Dermis blood vessel endothelial cell (primary cell): ENCODE results near the gene CLDN7. TPM values are rescaled to one million over a fixed set of nuclear protein-coding genes. Genes with fewer than 3 reads are reported as not detected.
"Not testable (repeated sequence)": the region's sequence is repeated elsewhere in the genome, so short reads cannot be mapped to it uniquely, and the experiment has no call there.

Experiments
- DNase-seq: peaks from one replicate; pipeline ENCODE4 v3.0.0; 2010
- total RNA-seq: library from RNA; depleted of rRNA; stranded (reverse); fragments of >200 nt; gene quantifications from 2 replicates; pipeline ENCODE4 v1.2.3, GENCODE V29; 2014

The CLDN7 gene
- total RNA-seq, 1 donor from 2014 or later: 2.4 TPM

DNA sequence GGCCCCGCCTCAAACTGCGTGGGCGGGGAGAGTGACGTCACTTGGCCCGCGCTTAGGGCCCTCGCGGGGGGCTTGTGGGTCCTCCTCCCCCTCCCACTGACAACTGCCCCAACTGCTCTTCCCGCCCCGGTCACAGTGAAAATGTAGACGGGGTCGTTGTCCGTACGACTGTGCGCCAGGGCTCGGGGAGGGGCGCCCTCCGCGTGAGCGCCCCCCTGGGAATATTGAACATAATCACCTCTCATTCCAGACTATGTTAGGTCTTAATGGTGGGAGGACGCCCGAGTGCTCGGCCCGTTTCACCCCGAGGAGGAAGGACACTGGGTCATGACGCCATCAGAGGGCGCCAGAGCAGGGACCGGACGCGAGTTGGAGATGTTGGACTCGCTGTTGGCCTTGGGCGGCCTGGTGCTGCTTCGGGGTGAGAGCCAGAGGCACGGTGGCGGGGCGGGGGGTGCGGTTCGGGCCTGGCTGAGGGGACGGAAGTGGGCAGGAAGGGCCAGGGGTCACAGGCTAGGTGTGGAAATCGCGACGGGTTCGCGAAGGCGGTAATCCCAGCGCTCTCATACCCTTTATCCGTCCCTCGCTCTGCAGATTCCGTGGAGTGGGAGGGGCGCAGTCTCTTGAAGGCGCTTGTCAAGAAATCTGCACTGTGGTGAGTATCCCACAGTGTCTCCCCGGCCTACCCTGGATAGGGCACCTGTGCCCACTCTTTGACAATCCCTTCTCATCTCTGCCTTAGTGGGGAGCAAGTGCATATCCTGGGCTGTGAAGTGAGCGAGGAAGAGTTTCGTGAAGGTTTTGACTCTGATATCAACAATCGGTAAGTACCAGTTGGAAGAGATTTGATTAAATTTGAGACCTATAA, 9.9 kb downstream of the CLDN7 start, which contains the start of gene ELP5:
Gene ELP5, plus strand, starts transcription at position 40 of the 868 bp plus-strand sequence. Its CDS starts 336 bp downstream, at position 376.
- peak; percentile 97 for DNase-seq

DNA sequence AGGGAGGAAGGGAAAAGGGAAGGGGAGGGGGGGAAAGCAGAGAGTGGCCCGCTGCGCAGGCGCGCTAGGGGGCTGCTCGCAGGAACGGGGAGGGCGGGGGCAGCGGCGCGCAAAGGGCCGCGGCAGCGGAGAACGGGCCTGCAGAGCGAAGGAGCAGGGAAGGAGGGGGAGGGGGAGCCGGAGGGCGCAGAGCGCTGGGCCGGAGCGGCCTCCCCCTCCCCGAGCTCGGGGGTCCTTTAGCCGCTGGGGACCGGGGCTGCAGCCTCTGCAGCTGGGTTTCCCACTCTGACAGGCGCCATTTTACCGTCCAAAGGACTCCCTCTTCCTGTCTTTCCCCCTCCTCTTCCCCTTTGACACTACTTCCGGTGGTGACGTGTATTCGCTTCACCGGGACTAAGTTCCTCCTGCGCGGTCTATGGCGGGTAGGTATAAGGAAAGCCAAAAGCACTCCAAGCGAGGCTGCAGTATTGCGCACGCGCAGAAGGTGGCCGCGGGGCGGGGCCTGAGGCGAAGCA, 10.6 kb downstream of the CLDN7 start, which contains the start of gene CTDNEP1:
Gene CTDNEP1, minus strand, starts transcription at position 74 of the 515 bp plus-strand sequence. CDS start 438 bp downstream, outside the sequence.
- DNase-seq: peak; percentile 100

DNA sequence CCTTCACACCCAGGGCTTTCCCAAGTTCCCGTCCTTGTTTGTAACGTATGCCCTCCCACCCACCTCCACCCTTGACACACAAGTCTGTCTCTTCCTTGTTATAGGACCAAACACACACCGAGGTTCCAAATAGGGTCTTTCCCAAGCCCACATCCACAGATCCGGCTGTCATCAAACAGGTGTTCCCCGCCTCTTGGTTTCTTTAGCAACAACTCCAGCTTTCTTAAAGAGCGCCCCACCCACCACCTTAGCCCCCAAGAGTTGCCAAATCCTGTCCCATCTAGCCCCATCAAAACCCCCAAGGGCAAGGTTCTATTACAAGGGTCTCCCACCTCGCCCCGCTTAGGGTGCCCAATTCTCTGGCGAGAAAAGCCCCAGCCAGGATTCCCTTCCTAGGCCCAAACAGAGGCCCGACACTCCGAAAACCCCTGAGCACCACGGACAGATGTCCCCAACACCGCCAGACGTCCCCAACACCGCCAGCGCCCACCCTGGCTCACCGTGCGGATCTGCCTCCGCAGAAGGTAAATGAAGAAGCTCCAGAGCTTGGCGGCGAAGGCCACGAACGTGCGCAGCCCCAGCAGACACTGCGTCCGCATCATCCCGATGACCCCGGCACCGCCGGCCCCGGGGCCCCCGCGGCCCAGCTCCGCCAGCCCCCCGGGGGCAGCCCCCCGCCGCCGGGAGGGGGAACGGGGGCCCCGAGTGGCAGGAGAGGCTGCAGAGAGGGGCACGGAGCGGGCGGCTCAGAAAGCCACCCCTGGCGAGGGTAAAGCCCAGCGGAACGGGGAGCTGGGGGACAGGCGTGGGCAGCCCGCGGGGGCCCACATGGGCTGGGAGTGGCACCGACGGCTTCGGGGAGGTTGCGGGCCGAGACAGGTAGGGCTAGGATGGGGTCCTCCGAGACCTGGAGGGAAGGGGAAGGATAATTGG, 11.3 kb downstream of the CLDN7 start:
- peak; percentile 60 for DNase-seq

DNA sequence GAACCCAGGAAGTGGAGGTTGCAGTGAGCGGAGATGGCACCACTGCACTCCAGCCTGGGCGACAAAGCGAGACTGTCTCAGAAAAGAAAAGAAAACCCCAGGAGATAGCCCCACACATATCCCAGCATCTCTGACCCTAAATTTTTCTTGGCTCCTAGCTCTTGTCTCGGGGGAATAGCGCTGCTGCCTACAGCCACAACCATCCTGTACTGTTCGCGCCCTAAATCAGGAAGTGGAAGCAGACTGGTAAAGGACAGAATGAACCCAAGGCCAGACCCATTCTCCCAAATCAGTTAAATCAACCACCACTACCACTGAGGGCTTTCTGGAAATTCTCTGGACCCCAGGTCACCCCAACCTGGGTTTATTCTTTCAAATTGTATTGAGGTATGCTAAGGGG, 12.4 kb downstream of the CLDN7 start:
- DNase-seq: no peak

DNA sequence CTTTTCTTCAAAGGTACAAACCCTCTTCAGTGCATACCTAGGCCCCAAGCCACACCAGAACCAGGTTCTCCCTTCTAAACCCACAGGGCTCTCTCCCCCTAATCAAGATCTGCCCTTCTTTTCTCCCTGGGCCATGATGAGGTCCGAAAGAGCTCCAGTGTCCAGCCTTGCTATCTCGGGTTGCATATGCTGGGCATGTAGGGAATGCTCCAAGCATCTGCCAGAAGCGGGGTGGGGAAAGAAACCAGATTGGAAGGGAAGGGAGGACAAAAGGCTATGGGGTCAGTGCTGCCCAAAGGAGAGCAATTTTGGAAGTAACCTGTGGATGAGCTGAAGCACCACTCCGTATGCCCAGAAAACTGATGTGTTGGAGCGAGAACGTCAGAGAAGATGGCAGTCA, 13.1 kb downstream of the CLDN7 start:
- DNase-seq: no peak

DNA sequence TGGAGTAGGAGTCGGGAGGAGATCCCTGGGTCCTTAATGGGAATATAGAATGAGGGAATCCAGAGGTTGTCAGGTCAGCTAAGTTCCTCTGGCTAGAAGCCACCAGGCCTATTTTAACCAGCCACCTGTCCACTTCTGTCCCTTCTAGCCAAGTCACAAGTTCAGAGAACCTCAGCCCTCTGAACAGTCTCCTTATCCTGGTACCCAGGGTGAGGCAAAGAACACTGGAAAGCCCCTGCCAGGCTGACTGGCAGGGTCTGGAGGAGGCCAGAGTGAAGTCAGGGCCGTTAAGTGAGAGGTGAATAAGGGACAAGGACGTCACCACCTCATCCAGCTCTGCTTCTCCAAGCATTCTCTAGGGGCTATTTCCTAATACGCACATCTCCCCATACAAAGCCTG, 13.5 kb downstream of the CLDN7 start:
- DNase-seq: no peak

DNA sequence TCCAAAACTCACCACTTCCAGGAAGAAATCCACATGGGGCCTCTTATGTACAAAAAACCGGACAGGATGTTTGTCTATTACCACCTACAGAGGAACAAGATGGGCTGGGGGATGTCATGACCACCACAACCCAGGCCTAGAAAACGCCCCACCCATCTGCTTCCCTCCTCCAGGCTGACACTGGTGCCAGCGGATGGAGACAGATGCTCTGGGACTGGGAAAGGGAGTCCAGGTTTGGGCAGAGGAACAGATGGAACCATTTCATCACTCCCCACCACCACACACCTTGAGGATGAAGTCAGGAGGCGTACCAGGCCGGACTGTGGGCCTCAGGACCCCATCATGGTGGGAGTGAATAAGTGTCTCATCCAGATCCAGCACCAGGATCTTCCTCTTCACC, 15.5 kb downstream of the CLDN7 start:
- DNase-seq: no peak

DNA sequence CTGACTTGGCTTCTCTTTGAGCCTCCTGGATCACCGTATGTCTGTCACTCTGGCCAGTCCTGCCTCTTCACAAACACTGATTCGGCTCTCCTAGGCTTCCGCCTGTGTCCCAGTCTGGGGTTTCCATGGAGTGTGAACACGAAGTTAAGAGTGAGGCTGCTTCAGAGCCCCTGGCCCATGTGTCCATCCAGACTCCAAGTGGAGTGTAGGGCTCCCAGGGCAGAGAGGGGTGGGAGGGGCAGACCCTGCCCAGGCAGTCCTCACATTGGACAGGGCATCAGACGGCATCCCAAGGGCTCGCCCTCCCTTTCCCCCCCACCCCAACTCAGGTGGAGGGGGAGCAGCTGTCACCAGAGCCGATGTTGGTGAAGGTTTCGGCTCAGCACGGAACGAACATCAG, 18.4 kb downstream of the CLDN7 start:
- DNase-seq: not testable (repeated sequence)

DNA sequence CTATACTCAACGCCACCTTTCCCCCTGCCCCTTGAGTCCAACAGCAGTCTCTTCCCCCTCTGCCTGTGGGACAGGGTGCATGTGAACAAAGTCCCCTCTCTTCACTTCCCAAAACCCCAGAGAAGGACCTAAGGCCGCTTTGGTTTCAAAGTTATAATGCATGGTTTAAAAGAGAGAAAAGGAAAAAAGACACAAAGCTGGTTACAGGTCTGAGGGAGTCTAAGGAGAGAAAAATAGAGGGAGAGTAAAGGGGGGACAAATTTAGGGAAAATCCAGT, 18.9 kb downstream of the CLDN7 start:
- no peak for DNase-seq

DNA sequence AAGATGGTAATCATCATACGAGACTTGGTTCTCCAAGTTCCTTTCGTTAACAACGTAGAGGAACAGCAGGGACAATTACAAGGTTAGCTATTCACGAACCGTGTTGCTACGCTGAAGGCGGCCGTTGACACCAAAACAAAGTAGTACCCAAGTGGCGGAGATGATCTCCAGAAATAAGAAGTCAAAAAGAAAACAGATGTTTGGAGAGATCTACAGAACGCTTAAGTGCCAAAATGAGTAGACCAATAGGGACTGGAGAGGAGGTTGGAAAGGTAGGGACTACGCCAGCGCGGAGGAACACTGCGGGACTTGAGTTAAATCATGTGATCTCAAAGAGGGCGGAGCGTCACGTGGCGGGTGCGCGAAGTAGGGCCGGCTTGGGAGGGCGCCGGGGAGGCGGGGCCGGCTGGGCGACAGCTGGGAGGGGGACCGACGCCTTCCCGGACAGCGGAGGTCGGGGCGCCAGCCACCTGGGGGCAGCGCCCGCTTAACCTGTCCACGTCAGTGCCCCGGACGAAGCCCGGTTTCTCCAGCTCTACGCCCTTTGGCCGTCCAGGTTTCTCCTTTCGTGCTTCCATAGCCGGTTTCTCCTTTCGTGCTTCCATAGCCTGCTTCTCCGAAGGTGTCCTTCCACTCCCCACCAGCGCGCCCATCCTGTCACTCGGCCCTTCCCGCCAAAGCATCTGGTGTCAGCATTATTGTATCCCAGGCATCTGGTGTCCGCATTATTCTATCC, 19.4 kb downstream of the CLDN7 start:
- peak; percentile 98 for DNase-seq

DNA sequence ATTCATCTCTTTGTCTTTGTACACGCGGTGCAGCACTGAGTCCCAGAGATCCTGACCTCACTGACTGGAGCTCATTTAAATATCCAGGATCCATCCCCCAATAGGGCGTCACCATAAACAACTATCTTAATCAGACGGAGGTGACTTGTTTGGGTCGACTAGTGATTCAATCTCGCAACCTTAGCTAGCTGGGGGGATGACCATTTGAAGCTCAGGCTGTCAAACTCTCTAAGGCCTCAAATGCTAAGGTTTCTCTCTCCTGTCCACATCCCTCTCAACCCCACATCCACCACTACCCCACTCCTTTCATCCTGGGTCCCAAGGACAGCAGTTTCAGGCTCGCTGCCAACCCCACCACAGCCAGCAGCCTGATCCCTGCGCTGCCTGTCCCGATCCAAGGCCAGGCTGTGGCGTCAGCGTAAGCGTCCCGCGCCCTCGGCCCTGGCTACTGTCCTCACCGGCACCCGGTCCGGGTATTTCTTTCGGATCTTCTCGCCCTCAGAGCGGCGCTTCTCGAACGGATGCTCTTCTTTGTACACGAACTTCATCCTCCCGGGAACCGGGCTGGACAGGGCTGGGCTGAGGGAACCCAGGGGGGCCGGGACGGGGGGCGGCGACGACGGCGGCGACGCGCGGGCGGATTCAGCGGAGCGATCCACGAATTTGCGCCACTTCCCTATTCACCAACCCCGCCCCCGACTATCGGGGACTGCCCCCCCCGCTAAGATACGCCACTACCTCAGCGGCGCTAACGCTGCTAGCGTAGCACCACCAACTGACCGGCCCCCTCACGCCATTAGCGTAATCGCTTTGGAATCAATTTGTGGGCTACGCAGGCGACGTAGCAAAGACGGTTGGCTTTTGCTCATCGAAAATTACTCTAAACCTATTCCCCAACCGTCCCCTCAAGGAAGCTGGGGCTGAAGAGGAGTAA, 20.2 kb downstream of the CLDN7 start, which contains the start of gene GABARAP:
Gene GABARAP, minus strand, starts transcription at position 667 of the 934 bp plus-strand sequence. Its CDS starts 119 bp downstream, at position 548.
- DNase-seq: peak; percentile 94

DNA sequence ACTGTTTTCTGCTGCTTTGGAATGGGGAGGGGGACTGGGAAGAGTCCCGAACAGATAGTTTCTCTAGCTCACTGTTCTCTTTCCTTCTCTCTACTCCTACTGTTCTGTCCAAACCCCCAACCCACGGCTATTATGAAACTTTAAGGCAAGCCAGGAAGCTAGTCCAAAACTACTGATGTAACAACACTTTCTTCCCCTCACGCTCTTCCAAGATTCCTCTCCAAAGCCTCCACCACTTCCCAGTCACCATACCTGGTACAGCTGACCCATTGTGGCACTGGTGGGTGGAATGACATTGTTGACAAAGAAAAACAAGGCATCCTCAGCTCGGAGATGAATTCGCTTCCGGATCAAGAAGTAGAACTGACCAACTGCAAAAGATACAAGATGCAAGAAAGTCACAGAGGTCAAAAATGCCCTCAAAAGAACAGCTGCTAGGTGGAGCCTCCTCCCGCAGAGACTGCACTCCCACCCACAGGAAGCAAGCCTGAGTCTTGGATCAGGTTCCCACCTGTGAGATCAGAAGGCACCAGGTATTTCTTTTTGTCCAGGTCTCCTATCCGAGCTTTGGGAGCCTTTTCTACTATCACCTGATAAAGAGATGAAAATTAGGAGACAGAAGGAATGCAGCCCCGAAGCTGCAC, 21.1 kb downstream of the CLDN7 start:
- DNase-seq: no peak

DNA sequence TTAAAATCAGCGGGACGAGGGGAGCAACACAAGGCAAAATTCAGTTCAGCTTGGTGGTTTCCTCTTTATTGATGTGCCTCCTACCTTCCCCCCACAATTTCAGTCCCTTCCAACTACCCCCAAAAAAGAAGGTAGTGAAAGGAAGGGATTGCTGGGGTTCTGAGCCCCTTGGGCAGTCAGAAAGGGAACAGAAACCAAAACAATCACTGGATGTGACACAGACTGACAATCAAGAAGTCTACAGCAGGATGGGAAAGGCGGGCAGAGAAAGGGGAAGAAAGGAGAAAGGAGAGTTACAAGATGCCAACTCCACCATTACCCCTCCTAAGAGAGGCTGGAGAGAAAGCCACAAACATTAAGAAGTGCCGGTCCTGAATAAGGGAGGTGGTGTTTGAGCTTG, 21.9 kb downstream of the CLDN7 start:
- DNase-seq: no peak

DNA sequence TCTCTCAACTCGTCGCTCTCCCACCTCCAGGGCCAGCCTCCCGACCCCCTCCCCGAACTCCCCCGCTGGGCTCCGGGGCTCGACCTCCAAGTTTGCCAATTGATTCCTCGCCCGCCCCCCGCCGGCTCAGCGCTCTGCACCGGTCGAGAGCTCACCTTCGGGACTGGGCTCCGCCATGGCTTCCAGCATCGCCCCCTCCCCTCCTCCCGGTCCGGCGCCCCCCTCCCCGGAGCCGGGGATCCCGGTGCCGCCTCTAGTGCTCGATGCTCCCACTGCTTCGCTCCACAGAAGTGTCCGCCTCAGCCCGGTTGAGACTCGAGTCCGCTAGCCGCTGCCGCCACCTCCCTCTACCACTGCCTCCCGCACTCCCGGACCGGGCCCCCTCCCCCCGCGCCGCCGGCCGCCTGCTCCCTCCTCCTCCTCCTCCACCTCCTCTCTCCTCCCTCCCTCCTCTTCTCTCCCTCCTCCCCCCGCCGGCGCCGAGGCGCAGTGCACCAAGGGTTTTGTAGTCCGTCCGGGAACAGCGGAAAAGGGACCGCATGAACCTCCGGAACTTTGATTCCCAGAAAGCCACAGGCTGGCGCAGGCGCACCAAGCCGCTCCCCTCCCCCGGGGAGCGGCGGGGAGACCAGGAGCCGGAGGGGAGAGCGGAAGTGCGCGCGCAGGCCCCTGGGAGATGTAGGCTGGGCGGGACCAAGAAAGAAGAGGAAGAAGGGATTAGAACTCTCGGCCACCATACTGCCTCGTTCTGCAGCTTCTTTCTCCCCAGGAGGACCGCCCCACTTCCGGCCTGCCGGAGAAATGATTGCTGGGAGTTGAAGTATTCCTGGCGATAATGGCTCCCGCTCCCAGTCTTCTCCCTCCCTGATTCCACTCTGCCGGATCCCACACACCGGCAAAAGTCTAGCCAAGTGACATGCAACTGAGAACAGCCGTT, 22.9 kb downstream of the CLDN7 start, which contains the start of gene PHF23:
Gene PHF23, minus strand, starts transcription at position 367 of the 937 bp plus-strand sequence. Its CDS starts 178 bp downstream, at position 189.
- DNase-seq: peak; percentile 99

DNA sequence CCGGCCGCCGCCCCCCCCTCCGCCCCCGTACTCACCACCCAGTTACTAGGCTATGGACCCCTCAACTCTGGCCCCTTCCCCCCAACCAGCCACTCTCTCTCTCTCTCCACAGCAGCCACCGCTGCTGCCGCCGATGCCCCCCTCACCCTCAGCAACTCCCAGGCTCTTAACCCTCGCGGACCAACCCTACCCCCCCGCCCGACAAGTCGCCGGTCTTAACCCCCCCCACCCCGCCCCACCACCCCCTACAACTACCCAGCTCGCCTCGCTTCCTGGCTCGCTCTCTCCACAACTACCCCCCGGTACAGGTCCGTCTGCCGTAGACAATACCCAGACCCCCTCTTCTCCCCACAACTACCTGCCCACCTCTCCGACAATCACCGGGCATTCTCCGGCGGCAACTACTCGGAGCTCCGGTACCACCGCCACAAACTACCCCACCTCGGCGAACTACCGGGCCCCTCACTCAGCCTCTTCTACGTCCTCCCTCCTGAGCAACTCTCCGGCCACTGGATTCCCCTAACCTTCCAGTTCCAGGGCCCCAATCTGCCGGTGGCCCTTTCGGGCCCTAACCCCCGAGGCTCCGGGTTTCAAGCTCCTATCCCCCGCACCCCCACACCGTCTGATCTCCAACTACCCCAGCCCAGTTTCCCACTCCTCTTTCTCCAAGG, 23.7 kb downstream of the CLDN7 start:
- DNase-seq: peak; percentile 53

DNA sequence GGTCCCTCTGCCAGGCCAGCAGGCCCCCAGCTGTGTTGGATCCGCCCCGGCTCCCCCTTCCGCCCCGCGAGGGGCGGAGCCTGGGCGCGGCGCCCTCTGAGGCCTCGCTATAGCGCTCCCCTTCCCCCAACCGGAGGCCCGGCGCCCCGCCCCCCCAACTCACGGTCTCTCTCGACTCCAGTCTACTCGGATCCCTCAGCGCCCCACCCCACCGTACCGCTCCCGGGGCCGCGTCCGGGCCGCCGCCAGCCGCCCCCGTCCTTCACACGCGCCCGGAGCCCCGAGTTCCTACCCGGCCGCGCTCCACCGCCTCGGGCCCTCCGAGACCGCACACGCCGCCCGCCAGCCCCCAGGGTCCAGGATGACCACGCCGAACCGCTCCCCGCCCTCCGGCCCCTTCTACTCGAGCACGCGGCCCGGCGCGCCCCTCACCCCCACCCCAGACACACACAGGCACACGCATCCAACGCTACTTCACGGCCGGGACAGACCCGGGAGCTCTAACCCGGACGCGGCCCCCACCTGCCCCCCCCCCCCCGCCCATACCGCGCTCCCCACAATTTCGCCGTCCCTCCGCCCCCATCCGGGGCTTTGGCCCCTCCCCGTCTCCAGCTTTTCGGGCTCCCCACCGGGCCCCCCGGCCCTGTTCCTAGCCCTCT, 24.4 kb downstream of the CLDN7 start:
- DNase-seq: peak; percentile 66

DNA sequence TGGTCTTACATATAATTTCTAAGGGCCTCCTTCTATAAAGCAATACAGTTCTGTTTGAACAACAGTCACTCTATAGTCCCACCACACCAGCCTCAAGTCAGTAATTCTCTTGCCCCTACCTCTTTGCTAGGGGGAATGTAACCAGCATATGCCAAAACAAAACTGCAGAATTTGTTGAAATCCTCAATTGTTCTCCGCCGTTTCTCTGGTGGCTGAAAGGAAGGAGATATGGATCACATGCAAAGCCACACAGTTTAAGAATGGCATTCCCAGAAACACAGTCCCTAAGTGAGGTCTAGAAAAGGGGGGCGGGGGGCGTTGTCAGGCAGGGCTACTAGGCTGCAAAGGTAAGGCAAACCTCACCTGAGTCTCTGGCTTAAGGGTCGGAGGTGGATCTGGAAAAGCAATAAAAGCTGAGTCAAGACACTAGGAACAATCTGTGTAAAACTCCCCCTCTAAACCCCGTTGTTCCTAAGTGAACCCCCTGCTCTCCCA, 25.0 kb downstream of the CLDN7 start:
- no peak for DNase-seq

DNA sequence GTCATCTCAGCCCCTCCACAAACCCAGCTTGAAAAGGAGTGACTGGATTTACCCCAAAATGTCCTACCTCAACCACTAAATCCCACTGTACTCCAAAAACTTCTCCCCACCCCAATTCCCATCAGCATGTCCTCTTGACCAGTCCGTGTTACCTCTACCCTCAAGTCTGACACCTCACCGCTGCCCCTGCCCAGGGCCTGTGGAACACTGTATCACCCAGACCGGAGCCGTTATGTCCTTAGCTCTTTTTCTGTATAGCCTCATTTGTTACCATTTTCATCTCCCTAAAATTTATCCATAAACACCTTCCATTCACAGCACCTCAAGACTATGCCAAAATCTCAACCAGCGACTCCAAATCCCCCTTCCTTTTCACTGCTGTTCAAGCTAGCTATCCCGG, 25.5 kb downstream of the CLDN7 start:
- DNase-seq: no peak
